ENCODE results near the gene GLIPR1. TPM values are rescaled to one million over a fixed set of nuclear protein-coding genes. Genes with fewer than 3 reads are reported as not detected.

The GLIPR1 gene
- total and polyA plus RNA-seq, 2 donors (not counting 3 experiments of a cell fraction or from before 2014, with no cell fraction given): 98.8 to 108 TPM

- H3K9me1 ChIP-seq (replicated peaks; ENCODE audit: control insufficient read depth, extremely low read depth, insufficient read depth, low read length): no peaks in the 10 kb centered on the region
- dilution Hi-C loops (cut with MboI; ENCODE audit: extremely low pct_ligation_motif_present, low sequenced_read_pairs): loop anchor here (25.0 kb wide), 1 partner anchor 531 kb away; the partner anchor contains the start of gene PHLDA1
- H3K4me1 ChIP-seq (ENCODE audit: control insufficient read depth, extremely low read depth, insufficient read depth, low read length): peaks cover 8% of the 10 kb centered on the region
- H3K9me3 ChIP-seq (replicated peaks; ENCODE audit: control insufficient read depth, insufficient read depth, low read length): no peaks in the 10 kb centered on the region
- H3K27ac ChIP-seq (ENCODE audit: insufficient read depth, low read depth, low read length): no peak overlapping the region
- POLR2A ChIA-PET: no interaction called here
- H3K4me3 ChIP-seq (replicated peaks in 1 of 3; ENCODE audit: insufficient read depth in 1 of 3, low read depth in 1 of 3, low read length in 3 of 3): no peak overlapping the region
- H4K20me1 ChIP-seq (replicated peaks; ENCODE audit: control insufficient read depth, extremely low read depth, insufficient read depth, low read length): no peaks in the 10 kb centered on the region
- FAIRE-seq (no peak), DNase-seq (ENCODE audit: low read depth, low spot score) (peak; percentile 60)
- no TSS peak for BruUV-seq (replicated peaks)
- no peak overlapping the region for H3K9ac ChIP-seq (replicated peaks; ENCODE audit: extremely low read depth, insufficient read depth, low read length)
- peaks cover 39% of the 10 kb centered on the region for H3K79me2 ChIP-seq (ENCODE audit: control insufficient read depth, insufficient read depth, low read length)
- intact Hi-C loops (cut with micrococcal nuclease): loop anchor here (1.0 to 5.0 kb wide), 5 partner anchors 69 to 951 kb away; partner anchors contain the start of genes GLIPR1L1 and GLIPR1L2
- H2AFZ ChIP-seq (ENCODE audit: low read depth, low read length): no peak overlapping the region
- H3K36me3 ChIP-seq (ENCODE audit: control insufficient read depth in 2 of 2, extremely low read depth in 1 of 2, insufficient read depth in 2 of 2, low read length in 2 of 2): peaks cover 13 to 23% of the 10 kb centered on the region in 2 experiments
- TF ChIP-seq EZH2 (IDR thresholded peaks at IDR 0.05; ENCODE audit: borderline replicate concordance, low read depth, low read length, severe bottlenecking) (no peak), POLR2A (IDR thresholded peaks at IDR 0.05; ENCODE audit: low read depth, low read length) (peak; percentile 38), CTCF (IDR thresholded peaks at IDR 0.05; ENCODE audit: extremely low read depth in 1 of 2, insufficient read depth in 1 of 2, low read depth in 1 of 2, low read length in 2 of 2) (peak; percentile 32 to 50), MYC (IDR thresholded peaks at IDR 0.05; ENCODE audit: low read depth, low read length) (no peak)
- no peaks in the 10 kb centered on the region for H3K27me3 ChIP-seq (ENCODE audit: control insufficient read depth in 2 of 2, insufficient read depth in 2 of 2, low read length in 2 of 2)
- H3K4me2 ChIP-seq (ENCODE audit: insufficient read depth, low read length): no peak overlapping the region
- CTCF ChIA-PET: interaction anchor here (0.9 to 1.5 kb wide), 3 partner anchors 27 to 816 kb away, joined by 3 to 6 read pairs (median 4); partner anchors contain the start of gene GLIPR1L1
Observed at GRCh38 chr12:75505706-75506312, 25.3 kb downstream of the GLIPR1 start.

GRCh38 chr12:75507086-75507485, 26.5 kb downstream of the GLIPR1 start:
- no peaks in the 10 kb centered on the region for H4K20me1 ChIP-seq (replicated peaks; ENCODE audit: control insufficient read depth, extremely low read depth, insufficient read depth, low read length)
- dilution Hi-C loops (cut with MboI; ENCODE audit: extremely low pct_ligation_motif_present, low sequenced_read_pairs) (loop anchor here (25.0 kb wide), 1 partner anchor 530 kb away; the partner anchor contains the start of gene PHLDA1), intact Hi-C loops (cut with micrococcal nuclease) (loop anchor here (5.0 kb wide), 2 partner anchors 815 to 950 kb away; no protein-coding TSS in a partner anchor)
- no peaks in the 10 kb centered on the region for H3K9me3 ChIP-seq (replicated peaks; ENCODE audit: control insufficient read depth, insufficient read depth, low read length)
- no peak overlapping the region for H3K4me3 ChIP-seq (replicated peaks in 1 of 3; ENCODE audit: insufficient read depth in 1 of 3, low read depth in 1 of 3, low read length in 3 of 3)
- H3K27me3 ChIP-seq (ENCODE audit: control insufficient read depth in 2 of 2, insufficient read depth in 2 of 2, low read length in 2 of 2): no peaks in the 10 kb centered on the region
- CTCF ChIA-PET: interaction anchor here (0.9 to 2.4 kb wide), 12 partner anchors 9 to 949 kb away, joined by 3 to 13 read pairs (median 4); partner anchors contain the start of genes GLIPR1L1 and GLIPR1L2
- H2AFZ ChIP-seq (ENCODE audit: low read depth, low read length): no peak overlapping the region
- H3K27ac ChIP-seq (ENCODE audit: insufficient read depth, low read depth, low read length): no peak overlapping the region
- peaks cover 8 to 14% of the 10 kb centered on the region in 2 experiments for H3K36me3 ChIP-seq (ENCODE audit: control insufficient read depth in 2 of 2, extremely low read depth in 1 of 2, insufficient read depth in 2 of 2, low read length in 2 of 2)
- H3K4me1 ChIP-seq (ENCODE audit: control insufficient read depth, extremely low read depth, insufficient read depth, low read length): peaks cover 12% of the 10 kb centered on the region
- no TSS peak for BruUV-seq (replicated peaks)
- DNase-seq (ENCODE audit: low read depth, low spot score) (no peak), FAIRE-seq (no peak)
- H3K9ac ChIP-seq (replicated peaks; ENCODE audit: extremely low read depth, insufficient read depth, low read length): no peak overlapping the region
- H3K4me2 ChIP-seq (ENCODE audit: insufficient read depth, low read length): no peak overlapping the region
- H3K79me2 ChIP-seq (ENCODE audit: control insufficient read depth, insufficient read depth, low read length): peaks cover 45% of the 10 kb centered on the region
- TF ChIP-seq GATA2 (IDR thresholded peaks at IDR 0.05; ENCODE audit: insufficient read depth, insufficient read length, low read depth, low read length) (no peak), FOS (IDR thresholded peaks at IDR 0.05; ENCODE audit: borderline replicate concordance, insufficient read depth, low read length) (no peak), JUN (IDR thresholded peaks at IDR 0.05; ENCODE audit: borderline replicate concordance, insufficient read depth, insufficient read length, low read depth) (no peak), MYC (IDR thresholded peaks at IDR 0.05; ENCODE audit: low read depth, low read length) (no peak), MAX (IDR thresholded peaks at IDR 0.05; ENCODE audit: insufficient read depth, insufficient read length) (no peak), POLR2A (IDR thresholded peaks at IDR 0.05; ENCODE audit: low read depth, low read length) (no peak), POLR2AphosphoS5 (IDR thresholded peaks at IDR 0.05; ENCODE audit: insufficient read depth, low read depth, low read length) (no peak), CTCF (IDR thresholded peaks at IDR 0.05; ENCODE audit: extremely low read depth in 1 of 2, insufficient read depth in 1 of 2, low read depth in 1 of 2, low read length in 2 of 2) (no peak), EZH2 (IDR thresholded peaks at IDR 0.05; ENCODE audit: borderline replicate concordance, low read depth, low read length, severe bottlenecking) (no peak)
- POLR2A ChIA-PET: interaction anchor here (1.1 kb wide), 1 partner anchor 26 kb away, joined by 4 read pairs; the partner anchor contains the start of gene GLIPR1
- no peaks in the 10 kb centered on the region for H3K9me1 ChIP-seq (replicated peaks; ENCODE audit: control insufficient read depth, extremely low read depth, insufficient read depth, low read length)
